ENCODE results near the gene RDH8.

The RDH8 gene

DNA sequence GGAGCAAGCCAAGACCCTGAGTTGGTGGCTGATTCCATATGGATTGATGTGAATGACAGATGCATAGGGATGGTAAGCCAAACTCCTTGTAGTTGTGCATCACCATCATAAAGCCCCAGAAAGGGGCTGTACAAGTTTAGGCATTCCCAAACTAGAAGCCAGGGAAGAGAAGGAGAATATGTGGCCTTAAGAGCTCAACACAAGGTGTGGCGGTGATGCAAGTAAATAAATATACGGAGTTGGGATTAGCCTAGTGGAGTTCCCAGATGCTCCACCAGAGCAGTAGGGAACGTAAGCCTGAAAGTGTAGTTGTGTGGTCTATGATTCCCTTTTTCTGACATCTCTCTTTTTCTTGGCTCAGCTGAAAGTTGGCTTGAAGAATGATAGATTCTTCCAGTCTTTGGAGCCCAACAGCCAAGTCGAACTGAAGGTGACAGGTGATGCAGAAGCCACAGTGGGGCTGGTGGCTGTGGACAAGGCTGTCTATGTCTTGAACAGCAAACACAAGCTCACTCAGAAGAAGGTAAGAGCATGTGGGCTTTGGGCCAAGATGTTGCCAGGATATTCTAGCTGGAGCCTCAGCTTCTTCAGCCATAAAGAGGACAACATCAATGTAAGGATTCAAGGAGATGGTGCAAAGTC is 30.1 kb downstream of the RDH8 start:
- in situ Hi-C loops (cut with HindIII; ENCODE audit: low sequenced_read_pairs) = no loop called here
- TF ChIP-seq, protein P1, sequence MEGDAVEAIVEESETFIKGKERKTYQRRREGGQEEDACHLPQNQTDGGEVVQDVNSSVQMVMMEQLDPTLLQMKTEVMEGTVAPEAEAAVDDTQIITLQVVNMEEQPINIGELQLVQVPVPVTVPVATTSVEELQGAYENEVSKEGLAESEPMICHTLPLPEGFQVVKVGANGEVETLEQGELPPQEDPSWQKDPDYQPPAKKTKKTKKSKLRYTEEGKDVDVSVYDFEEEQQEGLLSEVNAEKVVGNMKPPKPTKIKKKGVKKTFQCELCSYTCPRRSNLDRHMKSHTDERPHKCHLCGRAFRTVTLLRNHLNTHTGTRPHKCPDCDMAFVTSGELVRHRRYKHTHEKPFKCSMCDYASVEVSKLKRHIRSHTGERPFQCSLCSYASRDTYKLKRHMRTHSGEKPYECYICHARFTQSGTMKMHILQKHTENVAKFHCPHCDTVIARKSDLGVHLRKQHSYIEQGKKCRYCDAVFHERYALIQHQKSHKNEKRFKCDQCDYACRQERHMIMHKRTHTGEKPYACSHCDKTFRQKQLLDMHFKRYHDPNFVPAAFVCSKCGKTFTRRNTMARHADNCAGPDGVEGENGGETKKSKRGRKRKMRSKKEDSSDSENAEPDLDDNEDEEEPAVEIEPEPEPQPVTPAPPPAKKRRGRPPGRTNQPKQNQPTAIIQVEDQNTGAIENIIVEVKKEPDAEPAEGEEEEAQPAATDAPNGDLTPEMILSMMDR (IDR thresholded peaks at IDR 0.05; ENCODE audit: low read depth, low read length, missing control alignments) = no peak
- DNase-seq (ENCODE audit: low read depth) = no peak
- no peak overlapping the region for H3K4me3 ChIP-seq (ENCODE audit: low read depth, low read length)

- TF ChIP-seq, protein P1 (IDR thresholded peaks at IDR 0.05; ENCODE audit: low read depth, low read length, missing control alignments) = no peak
- in situ Hi-C loops (cut with HindIII; ENCODE audit: low sequenced_read_pairs) = no loop called here
- no peak for DNase-seq (ENCODE audit: low read depth)
- H3K4me3 ChIP-seq (ENCODE audit: low read depth, low read length) = no peak overlapping the region
These were observed 31.1 kb downstream of the RDH8 start for GRCh38 chr19:10044390-10044789.

DNA sequence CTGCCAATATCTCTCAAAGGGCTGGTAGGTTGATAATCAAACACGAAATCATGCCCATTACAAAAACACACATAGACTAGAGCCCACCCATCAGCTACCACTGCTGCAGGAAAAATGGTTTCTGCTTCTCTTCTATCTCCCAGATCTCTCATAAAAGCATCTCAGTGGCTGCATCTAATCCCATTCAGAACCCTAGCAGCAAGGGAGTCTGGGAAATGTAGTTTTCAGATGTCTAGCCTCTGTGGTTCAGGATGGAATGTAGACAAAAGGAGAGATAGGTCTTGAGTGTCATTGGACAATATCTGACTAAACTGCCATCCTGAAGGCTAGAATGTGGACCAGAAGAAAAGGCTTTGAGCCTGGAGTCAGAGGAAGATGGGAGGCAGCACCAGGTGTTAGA is 32.1 kb downstream of the RDH8 start:
- in situ Hi-C loops (cut with HindIII; ENCODE audit: low sequenced_read_pairs) = no loop called here
- DNase-seq (ENCODE audit: low read depth) = no peak
- TF ChIP-seq, protein P1 (IDR thresholded peaks at IDR 0.05; ENCODE audit: low read depth, low read length, missing control alignments) = no peak
- H3K4me3 ChIP-seq (ENCODE audit: low read depth, low read length) = no peak overlapping the region

DNA sequence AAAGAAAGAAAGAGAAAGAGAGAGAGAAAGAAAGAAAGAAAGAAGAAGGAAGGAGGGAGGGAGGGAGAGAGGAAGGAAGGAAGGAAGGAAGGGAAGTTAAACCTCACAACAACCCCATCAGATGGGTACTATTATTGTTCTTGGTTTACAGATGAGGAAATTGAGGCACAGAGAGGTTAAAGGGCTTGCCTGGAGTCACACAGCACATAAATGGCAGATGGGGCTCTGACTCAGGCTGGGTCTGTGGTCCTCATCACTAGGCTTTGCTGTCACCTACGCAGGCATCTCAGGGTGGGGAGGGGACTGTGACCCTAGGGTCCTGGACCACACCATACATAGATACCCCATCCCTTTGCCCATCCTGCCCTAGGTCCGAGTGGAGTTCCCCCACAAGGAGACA is 36.3 kb downstream of the RDH8 start:
- TF ChIP-seq, protein P1 (IDR thresholded peaks at IDR 0.05; ENCODE audit: low read depth, low read length, missing control alignments) = no peak
- DNase-seq (ENCODE audit: low read depth) = no peak
- H3K4me3 ChIP-seq (ENCODE audit: low read depth, low read length) = no peak overlapping the region
- in situ Hi-C loops (cut with HindIII; ENCODE audit: low sequenced_read_pairs) = no loop called here

DNA sequence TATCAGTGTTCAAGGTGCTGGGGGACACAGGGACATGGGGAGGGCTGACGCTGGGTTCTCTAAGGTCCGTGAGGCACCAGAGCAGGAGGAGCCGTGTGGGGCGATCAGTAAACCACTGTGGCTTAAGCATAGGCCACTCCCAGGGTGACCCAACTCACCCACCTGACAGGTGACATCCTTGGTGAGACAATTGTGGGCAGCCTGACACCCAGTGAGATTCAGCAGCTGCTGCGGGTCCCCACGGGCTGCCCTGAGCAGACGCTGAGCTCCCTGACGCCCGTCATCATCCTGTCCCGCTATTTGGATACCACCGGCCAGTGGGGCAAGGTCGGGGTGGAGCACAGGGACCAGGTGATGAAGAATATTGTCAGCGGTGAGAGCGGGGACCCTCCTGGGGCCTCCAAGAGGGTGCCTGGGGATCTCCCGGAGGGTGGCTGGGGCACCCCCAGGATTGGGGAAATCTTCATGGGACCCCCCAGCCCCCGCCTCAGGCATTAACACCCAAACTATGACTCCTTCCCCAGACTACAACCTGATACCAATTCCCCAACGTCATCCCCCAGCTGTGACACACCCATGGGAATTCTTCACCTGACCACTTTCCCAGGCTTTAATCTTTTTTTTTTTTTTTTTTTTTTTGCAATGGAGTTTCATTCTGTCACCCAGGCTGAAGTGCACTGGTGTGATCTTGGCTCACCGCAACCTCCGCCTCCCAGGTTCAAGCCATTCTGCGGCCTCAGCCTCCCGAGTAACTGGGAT is 39.5 kb downstream of the RDH8 start:
- H3K4me3 ChIP-seq (ENCODE audit: low read depth, low read length) = no peak overlapping the region
- in situ Hi-C loops (cut with HindIII; ENCODE audit: low sequenced_read_pairs) = no loop called here
- DNase-seq (ENCODE audit: low read depth) = no peak
- TF ChIP-seq, protein P1 (IDR thresholded peaks at IDR 0.05; ENCODE audit: low read depth, low read length, missing control alignments) = no peak

DNA sequence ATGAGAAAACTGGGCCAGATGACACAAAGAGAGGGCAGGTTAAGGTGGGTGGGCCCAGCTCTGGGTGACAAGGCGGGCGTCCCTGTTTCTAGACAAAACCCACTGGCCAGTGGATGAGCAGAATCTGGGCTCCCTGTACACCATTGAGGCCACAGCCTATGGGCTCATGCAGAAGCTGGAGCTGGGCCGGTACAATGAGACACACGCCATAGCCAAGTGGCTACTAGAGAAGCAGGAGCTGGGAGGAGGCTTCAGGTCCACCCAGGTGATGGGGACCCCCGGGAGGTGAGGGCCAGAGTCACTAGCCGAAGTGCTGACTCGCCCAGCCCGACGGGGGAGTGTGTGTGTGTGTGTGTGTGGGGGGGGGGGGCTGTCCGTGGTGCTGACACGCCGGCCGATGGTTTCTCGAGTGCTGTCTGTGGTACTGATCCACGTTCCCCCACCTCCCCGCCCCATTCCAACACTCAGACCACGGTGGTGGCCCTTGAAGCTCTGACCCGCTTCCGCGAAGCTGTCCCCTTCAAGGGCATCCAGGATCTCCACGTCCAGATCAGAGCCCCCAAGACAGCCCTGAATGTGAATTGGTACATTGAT is 48.5 kb downstream of the RDH8 start:
- TF ChIP-seq, protein P1 (IDR thresholded peaks at IDR 0.05; ENCODE audit: low read depth, low read length, missing control alignments) = no peak
- H3K4me3 ChIP-seq (ENCODE audit: low read depth, low read length) = no peak overlapping the region
- DNase-seq (ENCODE audit: low read depth) = no peak
- in situ Hi-C loops (cut with HindIII; ENCODE audit: low sequenced_read_pairs) = no loop called here

All from astrocyte of the cerebellum (primary cell).